ENCODE data around the gene MSI2. TPM values are rescaled to one million over a fixed set of nuclear protein-coding genes. Genes with fewer than 3 reads are reported as not detected.

The MSI2 gene
- polyA plus RNA-seq, 1 of the 3 experiments (the other 2 are of a cell fraction) = 24.1 TPM

DNA sequence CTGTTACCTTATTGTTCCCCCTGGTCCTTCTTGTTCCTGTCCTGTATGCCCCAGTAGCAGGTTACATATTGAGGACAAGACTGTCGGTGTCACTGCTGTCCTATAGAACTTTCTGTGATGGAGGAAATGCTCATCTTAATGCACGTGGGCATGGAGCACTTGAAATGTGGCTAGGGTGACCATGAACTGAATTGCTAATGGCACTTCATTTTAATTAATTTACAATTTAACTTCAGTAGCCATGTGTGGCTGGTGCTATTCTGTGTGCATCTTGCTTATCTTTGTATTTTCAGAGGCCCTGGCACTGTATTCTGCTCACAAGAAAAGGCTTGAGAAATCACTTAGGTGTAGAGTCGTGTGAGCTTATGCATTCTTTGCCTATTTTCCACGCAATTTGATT lies 125.2 kb downstream of the MSI2 start:
- Histone ChIP-seq H3F3A (replicated peaks; ENCODE audit: insufficient read depth) (no peaks in the 10 kb centered on the region), H4K20me1 (ENCODE audit: insufficient read depth) (no peaks in the 10 kb centered on the region), H3K4me3 (ENCODE audit: low read depth in 2 of 2, low read length in 1 of 2) (no peak overlapping the region), H2AFZ (ENCODE audit: low read depth) (no peak overlapping the region), H3K36me3 (replicated peaks in 1 of 2; ENCODE audit: control insufficient read depth in 1 of 2, insufficient read depth in 2 of 2, low read length in 1 of 2) (no peaks in the 10 kb centered on the region), H3K4me1 (ENCODE audit: control insufficient read depth in 1 of 2, insufficient read depth in 2 of 2, low read depth in 1 of 2, low read length in 1 of 2) (peaks cover 7 to 38% of the 10 kb centered on the region in 2 experiments), H3K9ac (no peak overlapping the region), H3K4me2 (no peak overlapping the region), H3K27me3 (ENCODE audit: insufficient read depth) (no peaks in the 10 kb centered on the region), H3K27ac (ENCODE audit: low read depth in 2 of 2, low read length in 1 of 2) (peak overlapping the region in 1 of 2 experiments; percentile 48; a peak in 1 of 4 replicates), H3K9me3 (no peaks in the 10 kb centered on the region), H3K79me2 (ENCODE audit: insufficient read depth) (peaks cover 3% of the 10 kb centered on the region; the same call in 1 of the 2 replicates), H3K9me2 (no peaks in the 10 kb centered on the region)
- ChIA-PET CTCF (no interaction called here), POLR2A (no interaction called here)
- DNase-seq = no peak
- TF ChIP-seq, protein P1, sequence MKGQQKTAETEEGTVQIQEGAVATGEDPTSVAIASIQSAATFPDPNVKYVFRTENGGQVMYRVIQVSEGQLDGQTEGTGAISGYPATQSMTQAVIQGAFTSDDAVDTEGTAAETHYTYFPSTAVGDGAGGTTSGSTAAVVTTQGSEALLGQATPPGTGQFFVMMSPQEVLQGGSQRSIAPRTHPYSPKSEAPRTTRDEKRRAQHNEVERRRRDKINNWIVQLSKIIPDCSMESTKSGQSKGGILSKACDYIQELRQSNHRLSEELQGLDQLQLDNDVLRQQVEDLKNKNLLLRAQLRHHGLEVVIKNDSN (IDR thresholded peaks at IDR 0.05; ENCODE audit: borderline replicate concordance, low read depth) = no peak
- TF ChIP-seq, protein P2, sequence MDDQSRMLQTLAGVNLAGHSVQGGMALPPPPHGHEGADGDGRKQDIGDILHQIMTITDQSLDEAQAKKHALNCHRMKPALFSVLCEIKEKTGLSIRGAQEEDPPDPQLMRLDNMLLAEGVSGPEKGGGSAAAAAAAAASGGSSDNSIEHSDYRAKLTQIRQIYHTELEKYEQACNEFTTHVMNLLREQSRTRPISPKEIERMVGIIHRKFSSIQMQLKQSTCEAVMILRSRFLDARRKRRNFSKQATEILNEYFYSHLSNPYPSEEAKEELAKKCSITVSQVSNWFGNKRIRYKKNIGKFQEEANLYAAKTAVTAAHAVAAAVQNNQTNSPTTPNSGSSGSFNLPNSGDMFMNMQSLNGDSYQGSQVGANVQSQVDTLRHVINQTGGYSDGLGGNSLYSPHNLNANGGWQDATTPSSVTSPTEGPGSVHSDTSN (IDR thresholded peaks at IDR 0.05) = no peak
- peak in 1 of 2 experiments; percentile 13; a peak in 1 of 4 replicates for TF ChIP-seq EP300 (IDR thresholded peaks at IDR 0.05; ENCODE audit: borderline replicate concordance in 1 of 2, low read depth in 1 of 2, low read length in 1 of 2)
- TF ChIP-seq RFX5 (IDR thresholded peaks at IDR 0.05; ENCODE audit: low read length) = no peak
- 92% methylated on average over 4 of the region's 4 CpGs for WGBS (ENCODE audit: low lambda C conversion rate)

DNA sequence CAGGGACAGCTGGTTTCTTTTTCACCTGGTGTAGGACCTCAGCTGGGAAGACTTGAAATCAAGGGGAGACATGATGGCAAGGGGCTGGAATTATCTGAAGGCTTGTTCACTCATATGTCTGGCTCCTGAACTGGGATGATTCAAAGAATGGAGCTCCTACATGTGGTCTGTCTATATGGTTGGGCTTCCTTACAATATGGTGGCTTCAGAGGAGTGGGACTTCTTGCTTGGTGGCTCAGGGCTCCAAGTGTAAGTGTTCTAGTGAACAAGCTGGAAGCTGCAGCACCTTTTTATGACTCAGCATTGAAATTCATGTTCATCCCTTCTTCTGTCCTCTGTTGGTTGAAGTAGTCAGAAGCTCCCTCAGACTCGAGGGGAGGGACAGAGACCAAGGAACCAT lies 127.9 kb downstream of the MSI2 start:
- POLR2A ChIA-PET = no interaction called here
- peaks cover 7 to 31% of the 10 kb centered on the region in 2 experiments for H3K4me1 ChIP-seq (ENCODE audit: control insufficient read depth in 1 of 2, insufficient read depth in 2 of 2, low read depth in 1 of 2, low read length in 1 of 2)
- H3K4me3 ChIP-seq (ENCODE audit: low read depth in 2 of 2, low read length in 1 of 2) = no peak overlapping the region
- H3K9me3 ChIP-seq = no peaks in the 10 kb centered on the region
- no peak overlapping the region for H2AFZ ChIP-seq (ENCODE audit: low read depth)
- H3K36me3 ChIP-seq (replicated peaks in 1 of 2; ENCODE audit: control insufficient read depth in 1 of 2, insufficient read depth in 2 of 2, low read length in 1 of 2) = no peaks in the 10 kb centered on the region
- no peaks in the 10 kb centered on the region for H3K27me3 ChIP-seq (ENCODE audit: insufficient read depth)
- no peaks in the 10 kb centered on the region for H3K9me2 ChIP-seq
- no peaks in the 10 kb centered on the region for H3F3A ChIP-seq (replicated peaks; ENCODE audit: insufficient read depth)
- no peaks in the 10 kb centered on the region for H4K20me1 ChIP-seq (ENCODE audit: insufficient read depth)
- CTCF ChIA-PET = interaction anchor here (1.5 kb wide), 2 partner anchors 27 to 399 kb away, joined by 4 to 5 read pairs; no protein-coding TSS in a partner anchor
- H3K79me2 ChIP-seq (ENCODE audit: insufficient read depth) = peaks cover 3% of the 10 kb centered on the region; the same call in 1 of the 2 replicates
- H3K4me2 ChIP-seq = no peak overlapping the region
- WGBS (ENCODE audit: low lambda C conversion rate) = 85% methylated on average over 1 of the region's 1 CpG
- H3K9ac ChIP-seq = no peak overlapping the region
- no peak overlapping the region for H3K27ac ChIP-seq (ENCODE audit: low read depth in 2 of 2, low read length in 1 of 2)
- TF ChIP-seq, protein P1 (IDR thresholded peaks at IDR 0.05; ENCODE audit: borderline replicate concordance, low read depth) = no peak
- no peak for DNase-seq

DNA sequence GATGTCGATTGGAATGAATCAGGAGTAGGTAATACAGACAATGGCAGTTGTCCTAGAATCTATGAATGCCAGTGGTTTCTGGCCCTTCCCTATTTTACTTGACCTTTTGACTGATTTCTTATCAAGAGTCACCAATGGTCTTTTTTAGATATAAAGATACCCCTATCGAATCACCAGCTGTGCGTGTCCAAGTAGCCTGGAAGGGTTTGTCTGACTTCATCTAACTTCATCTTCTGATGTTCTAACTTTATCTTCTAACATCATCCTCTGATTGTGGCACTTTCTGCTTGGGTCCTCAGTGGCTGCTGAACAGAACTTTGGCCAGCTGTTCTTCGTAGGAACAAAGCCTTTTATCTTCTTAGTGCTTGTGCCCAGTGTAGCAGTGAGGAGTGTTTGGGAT lies 129.7 kb downstream of the MSI2 start:
- POLR2A ChIA-PET = no interaction called here
- no peak overlapping the region for H3K27ac ChIP-seq (ENCODE audit: low read depth in 2 of 2, low read length in 1 of 2)
- H3K36me3 ChIP-seq (replicated peaks in 1 of 2; ENCODE audit: control insufficient read depth in 1 of 2, insufficient read depth in 2 of 2, low read length in 1 of 2) = no peaks in the 10 kb centered on the region
- H3K27me3 ChIP-seq (ENCODE audit: insufficient read depth) = no peaks in the 10 kb centered on the region
- H3K79me2 ChIP-seq (ENCODE audit: insufficient read depth) = peaks cover 3% of the 10 kb centered on the region; the same call in 1 of the 2 replicates
- H2AFZ ChIP-seq (ENCODE audit: low read depth) = no peak overlapping the region
- DNase-seq = no peak
- CTCF ChIA-PET = interaction anchor here (1.3 kb wide), 1 partner anchor 362 kb away, joined by 3 read pairs; no protein-coding TSS in a partner anchor
- H4K20me1 ChIP-seq (ENCODE audit: insufficient read depth) = no peaks in the 10 kb centered on the region
- no peaks in the 10 kb centered on the region for H3K9me3 ChIP-seq
- H3F3A ChIP-seq (replicated peaks; ENCODE audit: insufficient read depth) = no peaks in the 10 kb centered on the region
- no peaks in the 10 kb centered on the region for H3K9me2 ChIP-seq
- no peak overlapping the region for H3K4me2 ChIP-seq
- 95% methylated on average over 4 of the region's 4 CpGs for WGBS (ENCODE audit: low lambda C conversion rate)
- no peak overlapping the region for H3K4me3 ChIP-seq (ENCODE audit: low read depth in 2 of 2, low read length in 1 of 2)
- no peak overlapping the region for H3K9ac ChIP-seq
- no peak for TF ChIP-seq TCF12 (IDR thresholded peaks at IDR 0.05)
- TF ChIP-seq, protein P1 (IDR thresholded peaks at IDR 0.05; ENCODE audit: borderline replicate concordance, low read depth) = no peak
- TF ChIP-seq ELF1 (IDR thresholded peaks at IDR 0.05) = no peak
- TF ChIP-seq FOSL2 (IDR thresholded peaks at IDR 0.05; ENCODE audit: borderline replicate concordance, low read depth) = no peak
- no peak for TF ChIP-seq FOXM1 (IDR thresholded peaks at IDR 0.05; ENCODE audit: low read depth)
- TF ChIP-seq NFIC (IDR thresholded peaks at IDR 0.05; ENCODE audit: borderline replicate concordance) = no peak
- no peak for TF ChIP-seq RAD21 (IDR thresholded peaks at IDR 0.05; ENCODE audit: low read length)
- no peak for TF ChIP-seq JUND (IDR thresholded peaks at IDR 0.05)
- no peak for TF ChIP-seq YY1 (IDR thresholded peaks at IDR 0.05; ENCODE audit: low read depth)
- peaks cover 7 to 20% of the 10 kb centered on the region in 2 experiments; a peak in 2 of 4 replicates for H3K4me1 ChIP-seq (ENCODE audit: control insufficient read depth in 1 of 2, insufficient read depth in 2 of 2, low read depth in 1 of 2, low read length in 1 of 2)
